Loucy (cell line): Measurements from ENCODE around the gene ENTR1.

ENCODE experiments used
- H2AFZ ChIP-seq: fragments of 200-600 bp; sonication (generic); 2 replicates; pipeline ENCODE4 v1.6.0; 2016; ENCODE audit warnings: antibody characterized with exemption, mild to moderate bottlenecking, low read length, moderate library complexity
- H3F3A ChIP-seq: fragments of 200-600 bp; 2 replicates; pipeline ENCODE4 v1.6.0; 2016; ENCODE audit warnings: antibody characterized with exemption, low read depth, mild to moderate bottlenecking
- H3K27me3 ChIP-seq: fragments of 200-600 bp; sonication (generic); 2 replicates; pipeline ENCODE4 v1.6.1; 2014; ENCODE audit warnings: low read length, mild to moderate bottlenecking; ENCODE audit not compliant: insufficient read depth, poor library complexity, severe bottlenecking
- H3K36me3 ChIP-seq: fragments of 200-600 bp; sonication (generic); 2 replicates; pipeline ENCODE4 v1.6.1; 2016; ENCODE audit warnings: low read length; ENCODE audit not compliant: insufficient read depth
- H3K4me1 ChIP-seq: fragments of 200-600 bp; sonication (generic); 2 replicates; pipeline ENCODE4 v1.5.1; 2014; ENCODE audit warnings: low read length, mild to moderate bottlenecking; ENCODE audit not compliant: insufficient read depth, poor library complexity, severe bottlenecking
- H3K4me2 ChIP-seq: fragments of 200-600 bp; sonication (generic); 2 replicates; pipeline ENCODE4 v1.6.0; 2014; ENCODE audit warnings: antibody characterized with exemption, low read length, low read depth, mild to moderate bottlenecking; ENCODE audit not compliant: poor library complexity, severe bottlenecking
- H3K4me3 ChIP-seq: fragments of 200-600 bp; sonication (generic); 2 replicates; pipeline ENCODE4 v1.5.1; 2014; ENCODE audit warnings: low read length, mild to moderate bottlenecking, mixed read lengths; ENCODE audit not compliant: poor library complexity, severe bottlenecking
- H3K79me2 ChIP-seq: fragments of 200-600 bp; sonication (generic); 2 replicates; pipeline ENCODE4 v1.6.1; 2014; ENCODE audit warnings: low read length; ENCODE audit not compliant: insufficient read depth
- H3K9ac ChIP-seq: fragments of 200-600 bp; sonication (generic); 2 replicates; pipeline ENCODE4 v1.6.0; 2014; ENCODE audit warnings: mild to moderate bottlenecking, low read depth, low read length, moderate library complexity; ENCODE audit not compliant: poor library complexity, severe bottlenecking
- H3K9me2 ChIP-seq: fragments of 200-600 bp; sonication (generic); replicated peaks from 2 replicates; pipeline ENCODE4 v1.6.1; 2016; ENCODE audit warnings: low read depth, low read length, mixed read lengths
- H3K9me3 ChIP-seq: fragments of 200-600 bp; sonication (generic); 2 replicates; pipeline ENCODE4 v1.6.1; 2014; ENCODE audit warnings: mild to moderate bottlenecking, antibody characterized with exemption, low read length, low read depth; ENCODE audit not compliant: insufficient read depth
- H4K20me1 ChIP-seq: fragments of 200-600 bp; sonication (generic); 2 replicates; pipeline ENCODE4 v1.6.0; 2014; ENCODE audit warnings: antibody characterized with exemption, low read length, mild to moderate bottlenecking; ENCODE audit not compliant: insufficient read depth, poor library complexity, severe bottlenecking
- CTCF ChIP-seq: fragments of 200-600 bp; sonication (generic); conservative IDR thresholded peaks from 2 replicates; pipeline ENCODE4 v1.5.1; 2014; ENCODE audit warnings: mild to moderate bottlenecking, antibody characterized with exemption, low read length
- EZH2phosphoT487 ChIP-seq: fragments of 200-600 bp; IDR thresholded peaks from 2 replicates; pipeline ENCODE4 v1.6.1; 2018; ENCODE audit warnings: antibody characterized with exemption, mild to moderate bottlenecking, moderate library complexity, borderline replicate concordance

The ENTR1 gene

GRCh38 chr9:136396219-136396515 lies 14.2 kb downstream of the ENTR1 start:
- Histone ChIP-seq H3K4me3 (no peak overlapping the region), H3K36me3 (peaks cover 39% of the 10 kb centered on the region; the same call in 1 of the 2 replicates), H3K9me2 (no peaks in the 10 kb centered on the region), H3K4me2 (no peak overlapping the region), H3K79me2 (peaks cover 27% of the 10 kb centered on the region), H4K20me1 (peaks cover 21% of the 10 kb centered on the region), H3K4me1 (peaks cover 18% of the 10 kb centered on the region), H3K9ac (no peak overlapping the region), H3F3A (no peaks in the 10 kb centered on the region), H3K27me3 (no peaks in the 10 kb centered on the region), H2AFZ (no peak overlapping the region), H3K9me3 (no peaks in the 10 kb centered on the region)
- no peak for TF ChIP-seq EZH2phosphoT487
- TF ChIP-seq CTCF = no peak

GRCh38 chr9:136395345-136396218 lies 14.8 kb downstream of the ENTR1 start:
- Histone ChIP-seq H3K9ac (no peak overlapping the region), H3K9me3 (no peaks in the 10 kb centered on the region), H3K36me3 (peaks cover 39% of the 10 kb centered on the region; the same call in 1 of the 2 replicates), H3K4me3 (no peak overlapping the region), H3K27me3 (no peaks in the 10 kb centered on the region), H3K79me2 (peaks cover 27% of the 10 kb centered on the region), H3K4me2 (no peak overlapping the region), H2AFZ (no peak overlapping the region), H3K4me1 (peaks cover 17% of the 10 kb centered on the region), H3K9me2 (no peaks in the 10 kb centered on the region), H3F3A (no peaks in the 10 kb centered on the region), H4K20me1 (peaks cover 21% of the 10 kb centered on the region)
- no peak for TF ChIP-seq CTCF
- TF ChIP-seq EZH2phosphoT487 = no peak

GRCh38 chr9:136395020-136395340 lies 15.4 kb downstream of the ENTR1 start:
- Histone ChIP-seq H3K9me2 (no peaks in the 10 kb centered on the region), H3K79me2 (peaks cover 27% of the 10 kb centered on the region), H3K4me3 (no peak overlapping the region), H3K4me2 (no peak overlapping the region), H4K20me1 (peaks cover 21% of the 10 kb centered on the region), H3K27me3 (no peaks in the 10 kb centered on the region), H3K9me3 (no peaks in the 10 kb centered on the region), H3K4me1 (peaks cover 12% of the 10 kb centered on the region), H2AFZ (no peak overlapping the region), H3F3A (no peaks in the 10 kb centered on the region), H3K36me3 (peaks cover 39% of the 10 kb centered on the region; the same call in 1 of the 2 replicates), H3K9ac (no peak overlapping the region)
- TF ChIP-seq CTCF (no peak), EZH2phosphoT487 (no peak)
